Smooth muscle cell (in vitro differentiated cells): ENCODE results near the gene CCDC106. TPM values are rescaled to one million over a fixed set of nuclear protein-coding genes. Genes with fewer than 3 reads are reported as not detected.

Experiments
- DNase-seq: peaks from one replicate; lab custom pipeline; 2025; ENCODE audit not compliant: unreplicated experiment; lab: John Stamatoyannopoulos, UW
- H2AFZ ChIP-seq: fragments of 200-600 bp; sonication (generic); 2 replicates; pipeline ENCODE4 v1.6.0; 2016; ENCODE audit warnings: antibody characterized with exemption, low read depth, mild to moderate bottlenecking
- H3F3A ChIP-seq: fragments of 200-600 bp; sonication (generic); 2 replicates; pipeline ENCODE4 v1.6.0; 2017; ENCODE audit warnings: antibody characterized with exemption, low read depth
- H3K27ac ChIP-seq: fragments of 200-600 bp; sonication (generic); 2 replicates; pipeline ENCODE4 v1.5.1; 2016; ENCODE audit warnings: low read depth, mild to moderate bottlenecking
- H3K27me3 ChIP-seq: fragments of 200-600 bp; sonication (generic); 2 replicates; pipeline ENCODE4 v1.6.1; 2016; ENCODE audit warnings: low read depth, mild to moderate bottlenecking
- H3K36me3 ChIP-seq: fragments of 200-600 bp; sonication (generic); 2 replicates; pipeline ENCODE4 v1.5.1; 2016; ENCODE audit warnings: low read depth
- H3K4me1 ChIP-seq: fragments of 200-600 bp; sonication (generic); 2 replicates; pipeline ENCODE4 v1.5.1; 2016; ENCODE audit warnings: low read depth
- H3K4me2 ChIP-seq: fragments of 200-600 bp; sonication (generic); 2 replicates; pipeline ENCODE4 v1.6.0; 2016; ENCODE audit warnings: mild to moderate bottlenecking
- H3K4me3 ChIP-seq: fragments of 200-600 bp; sonication (generic); 2 replicates; pipeline ENCODE4 v1.5.1; 2016; ENCODE audit warnings: mild to moderate bottlenecking
- H3K79me2 ChIP-seq: fragments of 200-600 bp; sonication (generic); 2 replicates; pipeline ENCODE4 v1.6.0; 2016; ENCODE audit warnings: low read depth, mild to moderate bottlenecking
- H3K9ac ChIP-seq: fragments of 200-600 bp; sonication (generic); 2 replicates; pipeline ENCODE4 v1.6.0; 2016; ENCODE audit warnings: low read depth
- H3K9me3 ChIP-seq: fragments of 200-600 bp; sonication (generic); replicated peaks from 2 replicates; pipeline ENCODE4 v1.5.1; 2016; ENCODE audit warnings: low read depth
- H4K20me1 ChIP-seq: fragments of 200-600 bp; sonication (generic); 2 replicates; pipeline ENCODE4 v1.6.0; 2016; ENCODE audit warnings: low read depth
- CTCF ChIP-seq: fragments of 200-600 bp; sonication (generic); IDR thresholded peaks from 2 replicates; pipeline ENCODE4 v1.5.1; 2017; ENCODE audit warnings: borderline replicate concordance, mild to moderate bottlenecking, antibody characterized with exemption; ENCODE audit not compliant: insufficient read depth, poor library complexity, severe bottlenecking
- WGBS: methylation state at CpG from one replicate; pipeline ENCODE4 v1.1.7; 2016; ENCODE audit warnings: low lambda C conversion rate; 5-methylcytosine and 5-hydroxymethylcytosine counted together
- polyA plus RNA-seq: library from polyadenylated mRNA; unstranded; fragments of >200 nt; fragmentation: Nextera tagmentation; extraction: Ambion mirVana; gene quantifications from 2 replicates; pipeline ENCODE4 v1.2.1, GENCODE V29; 2016
- total RNA-seq: library from RNA; depleted of rRNA; stranded (reverse); fragments of >200 nt; gene quantifications from 2 replicates; pipeline ENCODE4 v1.2.3, GENCODE V29; 2014

Gene CCDC106
- total and polyA plus RNA-seq, 2 experiments from 2014 or later = 6.9 to 18.3 TPM

DNA sequence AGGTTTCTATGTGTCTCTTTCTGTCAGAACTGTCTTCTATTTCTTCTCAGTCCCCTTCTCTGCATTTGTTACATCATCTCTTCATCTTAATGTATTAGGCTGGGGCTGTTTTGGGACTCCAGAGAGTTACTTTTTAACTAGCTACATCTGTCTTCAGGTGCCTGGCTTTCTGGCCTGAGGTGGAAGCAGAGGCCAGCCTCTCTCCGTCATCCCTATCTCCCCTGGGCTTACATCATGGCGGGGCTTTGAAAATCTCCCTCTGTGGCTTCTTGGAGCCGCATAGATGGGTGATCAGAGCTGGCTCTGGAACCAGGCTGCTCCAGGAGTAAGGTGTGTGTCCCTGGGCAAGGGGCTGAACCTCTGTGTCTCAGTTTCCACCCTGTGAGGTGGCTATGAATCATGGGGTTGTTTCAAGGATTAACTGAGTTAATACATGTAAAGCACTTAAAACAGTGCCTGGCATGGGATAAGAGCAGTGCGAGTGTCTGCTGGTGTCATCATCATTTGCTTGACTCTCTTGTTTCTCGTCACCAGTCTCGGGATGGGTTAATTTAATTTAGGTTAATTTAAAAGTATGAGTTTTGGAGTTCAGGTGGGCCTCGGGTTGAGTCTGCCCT lies 29.0 kb downstream of the CCDC106 start:
- peak overlapping the region; percentile 87 for H3K4me3 ChIP-seq
- peaks cover 5% of the 10 kb centered on the region for H3K4me1 ChIP-seq
- peak overlapping the region; percentile 88 for H3K27ac ChIP-seq
- peaks cover 11% of the 10 kb centered on the region for H3F3A ChIP-seq
- H3K79me2 ChIP-seq = peaks cover 88% of the 10 kb centered on the region
- no peaks in the 10 kb centered on the region for H3K9me3 ChIP-seq
- DNase-seq = no peak
- H3K27me3 ChIP-seq = no peaks in the 10 kb centered on the region
- 79% methylated on average over 7 of the region's 7 CpGs for WGBS
- no peaks in the 10 kb centered on the region for H3K36me3 ChIP-seq
- H4K20me1 ChIP-seq = peaks cover 77% of the 10 kb centered on the region
- H2AFZ ChIP-seq = no peak overlapping the region
- H3K9ac ChIP-seq = peak overlapping the region; percentile 97
- no peak for TF ChIP-seq CTCF
- peak overlapping the region; percentile 98 for H3K4me2 ChIP-seq

GRCh38 chr19:55677572-55678028 lies 29.6 kb downstream of the CCDC106 start:
- peaks cover 5% of the 10 kb centered on the region for H3K4me1 ChIP-seq
- H3K9ac ChIP-seq = no peak overlapping the region
- WGBS = 67% methylated on average over 6 of the region's 6 CpGs
- no peaks in the 10 kb centered on the region for H3K36me3 ChIP-seq
- H3K27me3 ChIP-seq = no peaks in the 10 kb centered on the region
- H3K9me3 ChIP-seq = no peaks in the 10 kb centered on the region
- H3K4me2 ChIP-seq = peak overlapping the region; percentile 98
- H3F3A ChIP-seq = peaks cover 11% of the 10 kb centered on the region
- peak overlapping the region; percentile 88 for H3K27ac ChIP-seq
- H3K4me3 ChIP-seq = no peak overlapping the region
- TF ChIP-seq CTCF = no peak
- peaks cover 88% of the 10 kb centered on the region for H3K79me2 ChIP-seq
- no peak for DNase-seq
- no peak overlapping the region for H2AFZ ChIP-seq
- H4K20me1 ChIP-seq = peaks cover 77% of the 10 kb centered on the region

DNA sequence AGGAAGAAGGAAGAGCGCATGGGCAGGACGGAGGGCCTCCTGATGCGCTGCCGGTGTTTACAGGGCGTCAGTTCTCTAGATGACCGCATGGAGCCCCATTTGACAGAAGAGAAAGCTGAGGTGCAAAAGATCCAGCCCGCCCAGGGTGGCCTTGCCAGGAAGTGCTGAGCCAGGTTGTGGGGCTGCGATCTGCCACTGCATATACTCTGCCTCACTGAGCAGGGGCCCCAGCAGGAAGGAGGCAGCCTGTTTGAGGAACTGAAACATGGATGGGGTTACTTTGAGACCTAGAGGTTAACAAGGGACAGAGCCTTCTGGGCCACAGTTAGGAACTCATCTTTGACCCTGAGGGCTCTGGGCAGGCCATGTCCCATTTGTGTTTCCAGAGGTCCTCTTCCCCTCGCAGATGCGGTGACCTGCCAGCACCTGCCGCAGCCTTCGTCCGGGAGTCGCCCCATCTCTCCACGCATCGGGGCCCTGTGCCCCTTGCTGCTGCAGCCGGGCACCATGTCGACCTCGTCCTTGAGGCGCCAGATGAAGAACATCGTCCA lies 30.2 kb downstream of the CCDC106 start:
- Histone ChIP-seq H3K4me2 (peak overlapping the region; percentile 98), H3K27me3 (no peaks in the 10 kb centered on the region), H3K4me3 (no peak overlapping the region), H2AFZ (no peak overlapping the region), H3K27ac (no peak overlapping the region), H3K9ac (no peak overlapping the region), H3K79me2 (peaks cover 88% of the 10 kb centered on the region), H4K20me1 (peaks cover 77% of the 10 kb centered on the region), H3K4me1 (peaks cover 5% of the 10 kb centered on the region), H3K36me3 (no peaks in the 10 kb centered on the region), H3F3A (peaks cover 7% of the 10 kb centered on the region), H3K9me3 (no peaks in the 10 kb centered on the region)
- no peak for TF ChIP-seq CTCF
- DNase-seq = no peak
- WGBS = 98% methylated on average over 21 of the region's 21 CpGs
